ENCODE measurements around the gene TIGAR. TPM values are rescaled to one million over a fixed set of nuclear protein-coding genes. Genes with fewer than 3 reads are reported as not detected.

The TIGAR gene
- total and polyA plus RNA-seq, 2 donors (not counting 1 experiment from before 2014, with no cell fraction given), result 2.3 to 6.6 TPM

GRCh38 chr12:4286771-4287317, 34.2 kb upstream of the TIGAR start:
- Histone ChIP-seq H3K4me2 (replicated peaks; ENCODE audit: low read depth, low read length, poor library complexity, severe bottlenecking) (no peak overlapping the region), H3K36me3 (replicated peaks in 1 of 2; ENCODE audit: control extremely low read depth in 1 of 2, control insufficient read depth in 1 of 2, extremely low read depth in 1 of 2, insufficient read depth in 2 of 2, low read length in 1 of 2) (peaks cover 0 to 92% of the 10 kb centered on the region in 2 experiments), H3K4me1 (ENCODE audit: control insufficient read depth in 2 of 2, insufficient read depth in 2 of 2, low read length in 2 of 2) (peaks cover 24 to 34% of the 10 kb centered on the region in 2 donors), H3K27ac (ENCODE audit: low read length in 2 of 2) (no peak overlapping the region), H3K9ac (ENCODE audit: low read length) (no peak overlapping the region), H4K20me1 (ENCODE audit: control insufficient read depth, insufficient read depth, low read length, poor library complexity, severe bottlenecking) (peaks cover 53% of the 10 kb centered on the region), H3K79me2 (ENCODE audit: control insufficient read depth, insufficient read depth, low read length) (peaks cover 96% of the 10 kb centered on the region), H2AFZ (ENCODE audit: insufficient read depth, low read depth, low read length, poor library complexity, severe bottlenecking) (no peak overlapping the region), H3K4me3 (ENCODE audit: control extremely low read depth in 1 of 5, extremely low read depth in 1 of 5, insufficient read depth in 1 of 5, low read depth in 2 of 5, low read length in 4 of 5) (no peak overlapping the region), H3K9me3 (ENCODE audit: control extremely low read depth in 1 of 3, control insufficient read depth in 2 of 3, insufficient read depth in 1 of 3, low read length in 2 of 3) (no peaks in the 10 kb centered on the region), H3K27me3 (replicated peaks in 1 of 4; ENCODE audit: control extremely low read depth in 1 of 4, control insufficient read depth in 3 of 4, insufficient read depth in 4 of 4, low read length in 3 of 4) (no peaks in the 10 kb centered on the region)
- intact Hi-C loops (cut with micrococcal nuclease), result no loop called here
- ChIA-PET CTCF (interaction anchor here (0.7 to 5.2 kb wide), 3 partner anchors 10 to 188 kb away, joined by 3 to 32 read pairs (median 3); no protein-coding TSS in a partner anchor), POLR2A (no interaction called here)
- no peak for TF ChIP-seq EZH2 (IDR thresholded peaks at IDR 0.05; ENCODE audit: borderline replicate concordance, insufficient read depth, low read depth, low read length, poor library complexity, severe bottlenecking)
- no peak for TF ChIP-seq CTCF (IDR thresholded peaks at IDR 0.05)
- DNase-seq, result no peak
- Mint-ChIP-seq H3K4me3 (no peak overlapping the region), H3K9me3 (ENCODE audit: insufficient read depth) (no peaks in the 10 kb centered on the region), H3K27me3 (no peaks in the 10 kb centered on the region), H3K27ac (no peak overlapping the region), H3K4me1 (peaks cover 36% of the 10 kb centered on the region)
- WGBS (ENCODE audit: insufficient coverage), result 89% methylated on average over 14 of the region's 14 CpGs
- no peak for ATAC-seq (ENCODE audit: low read depth)
